ENCODE data around the gene RNF223.
"Not testable (repeated sequence)": the region's sequence is repeated elsewhere in the genome, so short reads cannot be mapped to it uniquely, and the experiment has no call there.

The RNF223 gene

GRCh38 chr1:1085911-1086841, 12.1 kb upstream of the RNF223 start:
- DNase-seq, result no peak

- no peak for DNase-seq
These were observed 11.2 kb upstream of the RNF223 start for GRCh38 chr1:1085171-1085841.

- DNase-seq, result no peak
These were observed 10.5 kb upstream of the RNF223 start for GRCh38 chr1:1084372-1085170.

- no peak for DNase-seq
These were observed 9.6 kb upstream of the RNF223 start for GRCh38 chr1:1083416-1084371.

- no peak for DNase-seq
These were observed 8.8 kb upstream of the RNF223 start for GRCh38 chr1:1082776-1083415.

- DNase-seq, result no peak
These were observed 8.2 kb upstream of the RNF223 start for GRCh38 chr1:1082239-1082775.

- DNase-seq, result no peak
These were observed 7.5 kb upstream of the RNF223 start for GRCh38 chr1:1081311-1082238.

GRCh38 chr1:1080951-1081310, 6.8 kb upstream of the RNF223 start:
- no peak for DNase-seq

- DNase-seq, result no peak
These were observed 6.1 kb upstream of the RNF223 start for GRCh38 chr1:1080122-1080757.

GRCh38 chr1:1079408-1080121, 5.5 kb upstream of the RNF223 start:
- DNase-seq, result no peak

- not testable (repeated sequence) for DNase-seq
These were observed 3.3 kb upstream of the RNF223 start for GRCh38 chr1:1077396-1077795.

GRCh38 chr1:1075148-1075935, 1.2 kb upstream of the RNF223 start:
- DNase-seq, result no peak

GRCh38 chr1:1074631-1075147, 583 bp upstream of the RNF223 start:
- DNase-seq, result no peak

- no peak for DNase-seq
These were observed 1.0 kb downstream of the RNF223 start for GRCh38 chr1:1072849-1073742.

- no peak for DNase-seq
These were observed 1.7 kb downstream of the RNF223 start for GRCh38 chr1:1072299-1072848.

GRCh38 chr1:1071486-1072298, 2.4 kb downstream of the RNF223 start:
- DNase-seq, result no peak

All from KG1 (cell line).